H9 (cell line): ENCODE results near the gene EGLN1. TPM values are rescaled to one million over a fixed set of nuclear protein-coding genes. Genes with fewer than 3 reads are reported as not detected.

ENCODE experiments used
- DNase-seq: peaks from one replicate; pipeline ENCODE4 v3.0.0-alpha.2; 2017
- H2AFZ ChIP-seq: one replicate; pipeline ENCODE4 v1.6.1; 2013; ENCODE audit warnings: mild to moderate bottlenecking, low read length, control low read depth, moderate library complexity
- H2AK5ac ChIP-seq: 2 replicates; pipeline ENCODE4 v1.6.1; 2013; ENCODE audit warnings: low read length, control low read depth, mixed read lengths; ENCODE audit not compliant: insufficient read length
- H2BK120ac ChIP-seq: one replicate; pipeline ENCODE4 v1.6.1; 2013; ENCODE audit warnings: low read depth, mild to moderate bottlenecking, low read length, control low read depth, inconsistent platforms; ENCODE audit not compliant: poor library complexity, severe bottlenecking
- H2BK12ac ChIP-seq: 2 replicates; pipeline ENCODE4 v1.6.1; 2013; ENCODE audit warnings: low read length, control low read depth, mixed read lengths, low read depth; ENCODE audit not compliant: insufficient read length
- H2BK15ac ChIP-seq: 2 replicates; pipeline ENCODE4 v1.6.1; 2013; ENCODE audit warnings: low read depth, low read length, control low read depth
- H2BK20ac ChIP-seq: one replicate; pipeline ENCODE4 v1.6.1; 2013; ENCODE audit warnings: low read depth, mild to moderate bottlenecking, low read length, control low read depth, inconsistent platforms; ENCODE audit not compliant: poor library complexity, severe bottlenecking
- H2BK5ac ChIP-seq: 2 replicates; pipeline ENCODE4 v1.6.1; 2013; ENCODE audit warnings: low read length, control low read depth, mixed read lengths; ENCODE audit not compliant: insufficient read length
- H3K14ac ChIP-seq: 2 replicates; pipeline ENCODE4 v1.6.1; 2013; ENCODE audit warnings: low read length, control low read depth; ENCODE audit not compliant: insufficient read depth
- H3K18ac ChIP-seq: 2 replicates; pipeline ENCODE4 v1.6.1; 2013; ENCODE audit warnings: low read depth, mild to moderate bottlenecking, mixed read lengths, low read length, control low read depth; ENCODE audit not compliant: insufficient read length
- H3K23ac ChIP-seq: 2 replicates; pipeline ENCODE4 v1.6.1; 2013; ENCODE audit warnings: low read length, control low read depth, mixed read lengths, low read depth; ENCODE audit not compliant: insufficient read length
- H3K23me2 ChIP-seq: 2 replicates; pipeline ENCODE4 v1.6.1; 2013; ENCODE audit warnings: low read depth, mild to moderate bottlenecking, mixed read lengths, low read length, control low read depth; ENCODE audit not compliant: insufficient read length, poor library complexity, severe bottlenecking
- H3K27ac ChIP-seq: 2 replicates; pipeline ENCODE4 v1.5.1; 2013; ENCODE audit warnings: low read length, control low read depth, mixed read lengths, low read depth; ENCODE audit not compliant: insufficient read length
- H3K27me3 ChIP-seq: 2 replicates; pipeline ENCODE4 v1.6.1; 2013; ENCODE audit warnings: low read length, control low read depth, inconsistent platforms; ENCODE audit not compliant: insufficient read depth
- H3K4ac ChIP-seq: 2 replicates; pipeline ENCODE4 v1.6.1; 2013; ENCODE audit warnings: low read depth, mild to moderate bottlenecking, control low read depth, inconsistent platforms, low read length, moderate library complexity
- H3K4me1 ChIP-seq: 2 replicates; pipeline ENCODE4 v1.6.1; 2013; ENCODE audit warnings: low read length, control low read depth, inconsistent platforms; ENCODE audit not compliant: insufficient read depth
- H3K4me2 ChIP-seq: 2 replicates; pipeline ENCODE4 v1.6.1; 2013; ENCODE audit warnings: low read length, control low read depth, mixed read lengths; ENCODE audit not compliant: insufficient read length, insufficient read depth
- H3K56ac ChIP-seq: 2 replicates; pipeline ENCODE4 v1.6.1; 2013; ENCODE audit warnings: low read depth, mild to moderate bottlenecking, mixed read lengths, low read length, control low read depth; ENCODE audit not compliant: insufficient read length
- H3K79me1 ChIP-seq: 2 replicates; pipeline ENCODE4 v1.6.1; 2013; ENCODE audit warnings: low read depth, mild to moderate bottlenecking, moderate library complexity, low read length, control low read depth, inconsistent platforms; ENCODE audit not compliant: insufficient read depth, poor library complexity, severe bottlenecking
- H3K79me2 ChIP-seq: 2 replicates; pipeline ENCODE4 v1.6.1; 2013; ENCODE audit warnings: low read length, control low read depth, inconsistent platforms; ENCODE audit not compliant: insufficient read depth
- H3K9ac ChIP-seq: 2 replicates; pipeline ENCODE4 v1.6.1; 2013; ENCODE audit warnings: low read length, control low read depth, mixed read lengths; ENCODE audit not compliant: insufficient read length; ENCODE audit errors: extremely low read depth
- H3K9me3 ChIP-seq: one replicate; pipeline ENCODE4 v1.6.1; 2013; ENCODE audit warnings: low read depth, low read length, inconsistent platforms; ENCODE audit not compliant: control insufficient read depth
- H3T11ph ChIP-seq: one replicate; pipeline ENCODE4 v1.6.1; 2013; ENCODE audit warnings: mild to moderate bottlenecking, low read length, control low read depth, inconsistent platforms
- H4K20me1 ChIP-seq: one replicate; pipeline ENCODE4 v1.6.1; 2013; ENCODE audit not compliant: control insufficient read depth, insufficient read length, insufficient read depth
- H4K5ac ChIP-seq: 2 replicates; pipeline ENCODE4 v1.6.1; 2013; ENCODE audit warnings: low read depth, mild to moderate bottlenecking, mixed read lengths, low read length, control low read depth; ENCODE audit not compliant: insufficient read length
- H4K8ac ChIP-seq: replicated peaks from 2 replicates; pipeline ENCODE4 v1.6.1; 2013; ENCODE audit warnings: low read length, control low read depth, mixed read lengths, low read depth; ENCODE audit not compliant: insufficient read length
- H4K91ac ChIP-seq: 2 replicates; pipeline ENCODE4 v1.6.1; 2013; ENCODE audit warnings: low read depth, mild to moderate bottlenecking, moderate library complexity, mixed read lengths, low read length, control low read depth; ENCODE audit not compliant: insufficient read length
- H3K27ac Mint-ChIP-seq, 3 experiments: 2 replicates in 2 of 3; 3 replicates in 1 of 3; pipeline ENCODE4 v1.8.0; 2020 to 2021; ENCODE audit warnings: mixed read lengths in 3 of 3, mild to moderate bottlenecking in 1 of 3, moderate library complexity in 1 of 3
- H3K27me3 Mint-ChIP-seq: 2 replicates; pipeline ENCODE4 v1.8.0; 2021; ENCODE audit warnings: low read depth, mild to moderate bottlenecking, moderate library complexity, mixed read lengths
- H3K36me3 Mint-ChIP-seq, 3 experiments: 2 replicates in 2 of 3; 3 replicates in 1 of 3; pipeline ENCODE4 v1.8.0; 2020 to 2021; ENCODE audit warnings: low read depth in 3 of 3, mixed read lengths in 3 of 3; ENCODE audit not compliant: insufficient read depth in 1 of 3
- H3K4me1 Mint-ChIP-seq, 2 experiments: 2 replicates each; pipeline ENCODE4 v1.8.0; 2020; ENCODE audit warnings: mixed read lengths in 2 of 2
- H3K4me3 Mint-ChIP-seq, 2 experiments: 2 replicates in 1 of 2; 3 replicates in 1 of 2; pipeline ENCODE4 v1.8.0; 2020 to 2021; ENCODE audit warnings: mild to moderate bottlenecking in 2 of 2, mixed read lengths in 2 of 2, moderate library complexity in 1 of 2
- H3K9me3 Mint-ChIP-seq, 2 experiments: 2 replicates in 1 of 2; 3 replicates in 1 of 2; pipeline ENCODE4 v1.8.0; 2020; ENCODE audit warnings: mild to moderate bottlenecking in 2 of 2, mixed read lengths in 2 of 2, moderate library complexity in 1 of 2
- WGBS: extraction: QIAGEN DNeasy Blood & Tissue Kit; methylation state at CpG from one replicate; pipeline ENCODE4 v1.1.7; 2013; ENCODE audit warnings: missing lambda C conversion rate, low lambda C conversion rate, mixed read lengths; ENCODE audit not compliant: insufficient read length; ENCODE audit errors: extremely low coverage; 5-methylcytosine and 5-hydroxymethylcytosine counted together
- total RNA-seq: library from RNA; stranded (reverse); gene quantifications from 2 replicates; pipeline ENCODE4 v1.2.1, GENCODE V29; 2021
- TF ChIP-seq, protein P1 (sequence below): fragments of 200-600 bp; sonication (generic); conservative IDR thresholded peaks from 3 replicates; pipeline ENCODE4 v1.8.0; 2021; ENCODE audit warnings: antibody characterized with exemption, mild to moderate bottlenecking

Gene EGLN1
- total RNA-seq, 1 experiment from 2014 or later = 8.4 TPM

GRCh38 chr1:231337472-231338269, 84.4 kb downstream of the EGLN1 start, which contains the start of gene EXOC8:
Gene EXOC8 (minus strand): TSS chr1:231337852. CDS start chr1:231337745, 107 bp downstream.
- Histone ChIP-seq H3K14ac (peak within 1 kb of the TSS; percentile 62), H3K27ac (no peak within 1 kb of the TSS), H2AFZ (peak within 1 kb of the TSS; percentile 33), H3K79me1 (peaks cover 3% of the 10 kb centered on the region), H3K9me3 (no peaks in the 10 kb centered on the region), H3K23ac (no peak within 1 kb of the TSS), H3T11ph (no peak within 1 kb of the TSS), H3K4ac (no peak within 1 kb of the TSS), H2BK15ac (no peak within 1 kb of the TSS), H4K20me1 (no peaks in the 10 kb centered on the region), H3K27me3 (no peaks in the 10 kb centered on the region), H2BK12ac (no peak within 1 kb of the TSS), H2BK5ac (no peak within 1 kb of the TSS), H4K8ac (no peak within 1 kb of the TSS), H2BK120ac (no peak within 1 kb of the TSS), H4K91ac (no peak within 1 kb of the TSS), H3K56ac (no peak within 1 kb of the TSS), H3K18ac (peak within 1 kb of the TSS; percentile 47), H3K79me2 (peaks cover 14% of the 10 kb centered on the region; the same call in 1 of the 2 replicates), H2BK20ac (no peak within 1 kb of the TSS), H3K4me1 (peaks cover 8% of the 10 kb centered on the region; the same call in 1 of the 2 replicates), H3K4me2 (peak within 1 kb of the TSS; percentile 94), H4K5ac (no peak within 1 kb of the TSS), H2AK5ac (no peak within 1 kb of the TSS), H3K23me2 (peaks cover 16% of the 10 kb centered on the region), H3K9ac (peak within 1 kb of the TSS; percentile 90)
- TF ChIP-seq, protein P1, sequence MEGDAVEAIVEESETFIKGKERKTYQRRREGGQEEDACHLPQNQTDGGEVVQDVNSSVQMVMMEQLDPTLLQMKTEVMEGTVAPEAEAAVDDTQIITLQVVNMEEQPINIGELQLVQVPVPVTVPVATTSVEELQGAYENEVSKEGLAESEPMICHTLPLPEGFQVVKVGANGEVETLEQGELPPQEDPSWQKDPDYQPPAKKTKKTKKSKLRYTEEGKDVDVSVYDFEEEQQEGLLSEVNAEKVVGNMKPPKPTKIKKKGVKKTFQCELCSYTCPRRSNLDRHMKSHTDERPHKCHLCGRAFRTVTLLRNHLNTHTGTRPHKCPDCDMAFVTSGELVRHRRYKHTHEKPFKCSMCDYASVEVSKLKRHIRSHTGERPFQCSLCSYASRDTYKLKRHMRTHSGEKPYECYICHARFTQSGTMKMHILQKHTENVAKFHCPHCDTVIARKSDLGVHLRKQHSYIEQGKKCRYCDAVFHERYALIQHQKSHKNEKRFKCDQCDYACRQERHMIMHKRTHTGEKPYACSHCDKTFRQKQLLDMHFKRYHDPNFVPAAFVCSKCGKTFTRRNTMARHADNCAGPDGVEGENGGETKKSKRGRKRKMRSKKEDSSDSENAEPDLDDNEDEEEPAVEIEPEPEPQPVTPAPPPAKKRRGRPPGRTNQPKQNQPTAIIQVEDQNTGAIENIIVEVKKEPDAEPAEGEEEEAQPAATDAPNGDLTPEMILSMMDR = no peak
- Mint-ChIP-seq H3K27me3 (peaks cover 2% of the 10 kb centered on the region; the same call in 1 of the 2 replicates), H3K36me3 (peaks cover 13 to 31% (median 24%) of the 10 kb centered on the region in 3 experiments; a peak in 6 of 7 replicates), H3K27ac (peak within 1 kb of the TSS; percentile 97 to 98 (median 98)), H3K9me3 (peaks cover 2 to 4% of the 10 kb centered on the region in 2 experiments; a peak in 2 of 5 replicates), H3K4me3 (peak within 1 kb of the TSS; percentile 95 to 100), H3K4me1 (peaks cover 40 to 41% of the 10 kb centered on the region in 2 experiments)
- peak; percentile 97 for DNase-seq
- WGBS = no CpG with 5 or more reads among the region's 74 CpGs
